HL-60 (cell line): Measurements from ENCODE around the gene EYS.

ENCODE experiments used
- DNase-seq, 2 experiments: peaks; one replicate each; pipeline ENCODE4 v3.0.0-alpha.2; 2010 to 2020; ENCODE audit warnings: low read depth in 1 of 2, low spot score in 1 of 2
- H3K27ac ChIP-seq: fragments of 250-450 bp; sonication (Bioruptor Pico); replicated peaks from 2 replicates; pipeline ENCODE4 v1.5.1; 2020; ENCODE audit warnings: mild to moderate bottlenecking, moderate library complexity
- H3K27me3 ChIP-seq: fragments of 250-450 bp; sonication (Bioruptor Pico); 2 replicates; pipeline ENCODE4 v1.5.1; 2021; ENCODE audit warnings: mild to moderate bottlenecking, moderate library complexity; ENCODE audit not compliant: insufficient read depth, poor library complexity, severe bottlenecking
- H3K4me3 ChIP-seq: replicated peaks from 2 replicates; pipeline ENCODE4 v1.5.1; 2011; ENCODE audit warnings: mild to moderate bottlenecking, control low read depth, low read length; ENCODE audit not compliant: insufficient read depth
- CTCF ChIP-seq: IDR thresholded peaks from one replicate; pipeline ENCODE4 v1.5.1; 2011; ENCODE audit warnings: low read length, control low read depth, inconsistent platforms; ENCODE audit not compliant: insufficient read depth
- GABPA ChIP-seq: IDR thresholded peaks from 2 replicates; pipeline ENCODE4 v1.6.1; 2012; ENCODE audit warnings: low read depth
- POLR2AphosphoS5 ChIP-seq: IDR thresholded peaks from 2 replicates; pipeline ENCODE4 v1.6.1; 2012; ENCODE audit warnings: low read depth
- REST ChIP-seq: IDR thresholded peaks from 2 replicates; pipeline ENCODE4 v1.6.1; 2012; ENCODE audit warnings: low read depth; ENCODE audit not compliant: insufficient replicate concordance
- SPI1 ChIP-seq: IDR thresholded peaks from 2 replicates; pipeline ENCODE4 v1.6.1; 2012; ENCODE audit warnings: low read depth, mild to moderate bottlenecking, borderline replicate concordance

EYS gene

GRCh38 chr6:64256483-64256882 is 1450.5 kb downstream of the EYS start:
- DNase-seq, result no peak
- no peak overlapping the region for H3K4me3 ChIP-seq
- no peak overlapping the region for H3K27ac ChIP-seq
- TF ChIP-seq GABPA, result no peak
- no peak for TF ChIP-seq CTCF
- no peak for TF ChIP-seq POLR2AphosphoS5
- no peak for TF ChIP-seq SPI1
- no peak for TF ChIP-seq REST
- no peaks in the 10 kb centered on the region for H3K27me3 ChIP-seq

GRCh38 chr6:64255000-64255399 is 1452.0 kb downstream of the EYS start:
- H3K27me3 ChIP-seq, result no peaks in the 10 kb centered on the region
- H3K4me3 ChIP-seq, result no peak overlapping the region
- TF ChIP-seq CTCF (no peak), SPI1 (no peak), GABPA (no peak), REST (no peak), POLR2AphosphoS5 (no peak)
- no peak overlapping the region for H3K27ac ChIP-seq
- no peak for DNase-seq

- no peaks in the 10 kb centered on the region for H3K27me3 ChIP-seq
- H3K4me3 ChIP-seq, result no peak overlapping the region
- no peak for DNase-seq
- H3K27ac ChIP-seq, result no peak overlapping the region
- TF ChIP-seq REST (no peak), CTCF (no peak), GABPA (no peak), SPI1 (no peak), POLR2AphosphoS5 (no peak)
Observed at GRCh38 chr6:64254558-64254957, 1452.5 kb downstream of the EYS start.
